Esophagus muscularis mucosa (tissue), 2 donors: ENCODE measurements around the gene LTC4S.

ENCODE experiments used
- POLR2A ChIP-seq: fragments of 450-650 bp; IDR thresholded peaks from one replicate; pipeline ENCODE4 v1.6.1; 2017; ENCODE audit warnings: antibody characterized with exemption, moderate library complexity, mild to moderate bottlenecking, low read depth
- POLR2AphosphoS5 ChIP-seq, 2 donors: sonication (generic); formaldehyde crosslinking; IDR thresholded peaks; one replicate each; pipeline ENCODE4 v1.6.1; 2017; ENCODE audit warnings: antibody characterized with exemption in 2 of 2

- TF ChIP-seq POLR2AphosphoS5 (IDR thresholded peaks at IDR 0.05) (no peak), POLR2A (no peak)
Measured at GRCh38 chr5:179804555-179804947, 10.8 kb downstream of the LTC4S start.
